Myocyte (in vitro differentiated cells): ENCODE measurements around the gene SDHD. TPM values are rescaled to one million over a fixed set of nuclear protein-coding genes. Genes with fewer than 3 reads are reported as not detected.

Experiments used
- DNase-seq: peaks from one replicate; pipeline ENCODE4 v3.0.0-alpha.2; 2012; ENCODE audit warnings: low read depth
- total RNA-seq: library from RNA; depleted of rRNA; stranded (reverse); fragments of >200 nt; gene quantifications from 2 replicates; pipeline ENCODE4 v1.2.3, GENCODE V29; 2014

Gene SDHD
- total RNA-seq, 1 donor from 2014 or later, result 123 TPM

GRCh38 chr11:112100462-112100861 lies 13.8 kb downstream of the SDHD start:
- DNase-seq, result no peak

- DNase-seq, result no peak
These were observed 16.8 kb downstream of the SDHD start for GRCh38 chr11:112103446-112103845.

GRCh38 chr11:112106070-112106469 lies 19.4 kb downstream of the SDHD start:
- DNase-seq, result no peak

GRCh38 chr11:112113539-112114457 lies 27.1 kb downstream of the SDHD start:
- DNase-seq, result peak; percentile 70

GRCh38 chr11:112114460-112114859 lies 27.8 kb downstream of the SDHD start:
- no peak for DNase-seq

GRCh38 chr11:112115386-112115785 lies 28.7 kb downstream of the SDHD start:
- no peak for DNase-seq

GRCh38 chr11:112118176-112118575 lies 31.5 kb downstream of the SDHD start:
- peak; percentile 39 for DNase-seq

- no peak for DNase-seq
These were observed 35.4 kb downstream of the SDHD start for GRCh38 chr11:112121981-112122615.

GRCh38 chr11:112123129-112123528 lies 36.5 kb downstream of the SDHD start:
- no peak for DNase-seq

GRCh38 chr11:112127056-112127455 lies 40.4 kb downstream of the SDHD start:
- no peak for DNase-seq

GRCh38 chr11:112128483-112129121 lies 41.9 kb downstream of the SDHD start:
- DNase-seq, result peak; percentile 87

- no peak for DNase-seq
These were observed 43.0 kb downstream of the SDHD start for GRCh38 chr11:112129656-112130055.

- peak; percentile 67 for DNase-seq
These were observed 46.1 kb downstream of the SDHD start for GRCh38 chr11:112132737-112133136.

GRCh38 chr11:112134473-112134872 lies 47.8 kb downstream of the SDHD start:
- no peak for DNase-seq

- DNase-seq, result no peak
These were observed 56.9 kb downstream of the SDHD start for GRCh38 chr11:112143597-112143996.

Other genes starting within 250 kb of the SDHD start
- 27.8 and 33.0 TPM in 2 replicates for gene ALG9, start 215.3 kb upstream of the SDHD start, total RNA-seq
- 0.99 and 1.8 TPM in 2 replicates for gene FDXACB1, start 207.7 kb upstream of the SDHD start, total RNA-seq
- gene CFAP68, start 207.3 kb upstream of the SDHD start, total RNA-seq, result 25.7 and 33.1 TPM in 2 replicates
- gene CRYAB, start 175.1 kb upstream of the SDHD start, total RNA-seq, result 182 and 268 TPM in 2 replicates
- 14.6 and 15.6 TPM in 2 replicates for gene HSPB2, start 174.1 kb upstream of the SDHD start, total RNA-seq
- gene C11orf52, start 168.0 kb upstream of the SDHD start, total RNA-seq, result 0.70 and 1.7 TPM in 2 replicates
- 17.7 and 19.6 TPM in 2 replicates for gene DIXDC1, start 149.5 kb upstream of the SDHD start, total RNA-seq
- 41.9 and 65.1 TPM in 2 replicates for gene DLAT, start 61.5 kb upstream of the SDHD start, total RNA-seq
- 1.1 and 1.5 TPM in 2 replicates for gene PIH1D2, start 12.9 kb upstream of the SDHD start, total RNA-seq
- gene NKAPD1, start 12.6 kb upstream of the SDHD start, total RNA-seq, result 20.6 and 29.3 TPM in 2 replicates
- 55.0 and 62.6 TPM in 2 replicates for gene TIMM8B, start 117 bp upstream of the SDHD start, total RNA-seq
- not detected in 2 replicates for gene IL18, start 77.2 kb downstream of the SDHD start, total RNA-seq
- gene TEX12, start 80.5 kb downstream of the SDHD start, total RNA-seq, result not detected in 2 replicates
- 0.80 and 0.99 TPM in 2 replicates for gene BCO2, start 88.6 kb downstream of the SDHD start, total RNA-seq
- 27.9 and 32.8 TPM in 2 replicates for gene PTS, start 139.6 kb downstream of the SDHD start, total RNA-seq
- gene PLET1, start 174.0 kb downstream of the SDHD start, total RNA-seq, result not detected in 2 replicates